Left renal pelvis (tissue), 4 donors: Measurements from ENCODE around the gene DAGLB. TPM values are rescaled to one million over a fixed set of nuclear protein-coding genes. Genes with fewer than 3 reads are reported as not detected.

ENCODE experiments used
- DNase-seq, 4 donors: peaks; one replicate each; pipeline ENCODE4 v3.0.0-alpha.2; 2013; ENCODE audit warnings: low read depth in 4 of 4, low spot score in 3 of 4
- polyA plus RNA-seq, 4 donors: library from polyadenylated mRNA; unstranded; fragments of 120-200 nt; gene quantifications; one replicate each; pipeline ENCODE4 v1.2.1, GENCODE V29; 2013; ENCODE audit not compliant: insufficient read length in 4 of 4

Gene DAGLB
- polyA plus RNA-seq, 4 donors, result 10.6 to 21.0 (median 14.5) TPM

DNA sequence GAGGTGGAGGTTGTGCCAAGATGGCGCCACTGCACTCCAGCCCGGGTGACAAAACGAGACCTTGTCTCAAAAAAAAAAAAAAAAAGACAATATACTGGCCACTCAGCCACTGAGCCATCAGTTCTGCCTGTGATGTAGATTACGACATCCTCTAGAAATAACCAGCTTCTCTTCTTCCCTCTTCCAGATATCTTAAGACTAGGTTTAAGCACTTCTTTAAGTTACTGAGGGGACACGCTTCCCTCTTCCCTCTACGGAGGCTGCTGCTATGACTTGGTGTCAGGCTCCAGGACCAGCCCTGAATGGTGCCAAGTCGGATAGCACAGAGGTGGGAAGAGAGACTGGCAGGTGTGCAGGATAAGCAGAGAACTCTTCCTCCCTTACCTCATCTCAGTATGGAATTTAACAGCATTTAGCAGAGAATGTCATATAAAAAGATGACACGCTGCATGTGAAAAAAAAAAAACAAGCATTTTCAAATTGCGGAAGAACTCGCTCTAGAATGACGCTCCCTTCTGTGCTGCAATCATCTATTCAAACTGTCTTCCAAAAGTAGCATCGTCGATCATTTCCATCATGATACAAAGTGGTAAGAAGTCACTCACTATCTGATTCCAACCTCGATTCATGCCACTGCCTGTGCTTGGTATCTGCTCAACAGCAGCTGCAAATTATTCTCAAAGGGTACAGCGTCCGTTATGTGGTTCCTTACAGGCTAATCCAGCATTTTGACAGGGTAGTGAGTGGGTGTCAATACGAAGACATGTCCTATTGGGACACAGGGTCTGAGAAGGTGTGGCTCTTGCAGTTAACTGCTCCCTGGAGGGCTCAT is 13.8 kb downstream of the DAGLB start:
- no peak for DNase-seq

DNA sequence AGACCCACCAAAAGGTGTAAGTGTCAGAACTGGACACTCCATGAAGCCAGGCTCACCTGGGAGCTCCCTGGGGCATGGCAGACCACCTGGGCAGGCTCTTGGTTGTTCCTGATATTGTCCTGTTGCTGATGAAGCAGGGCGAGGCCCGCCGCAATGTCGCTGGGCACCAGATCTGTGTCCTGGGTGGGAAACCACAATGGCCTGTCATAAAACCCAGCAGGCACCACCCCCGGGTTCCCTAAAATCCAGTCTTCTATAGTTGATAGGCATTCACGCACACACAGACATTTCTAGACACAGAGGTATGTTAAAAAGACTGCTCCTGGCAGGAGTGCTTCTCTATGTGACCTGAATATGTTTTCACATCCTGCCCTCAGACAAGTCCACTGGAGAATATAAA is 15.0 kb downstream of the DAGLB start:
- DNase-seq, result no peak

GRCh38 chr7:6430974-6431373 is 16.8 kb downstream of the DAGLB start:
- DNase-seq, result no peak

GRCh38 chr7:6430271-6430940 is 17.3 kb downstream of the DAGLB start:
- no peak for DNase-seq

DNA sequence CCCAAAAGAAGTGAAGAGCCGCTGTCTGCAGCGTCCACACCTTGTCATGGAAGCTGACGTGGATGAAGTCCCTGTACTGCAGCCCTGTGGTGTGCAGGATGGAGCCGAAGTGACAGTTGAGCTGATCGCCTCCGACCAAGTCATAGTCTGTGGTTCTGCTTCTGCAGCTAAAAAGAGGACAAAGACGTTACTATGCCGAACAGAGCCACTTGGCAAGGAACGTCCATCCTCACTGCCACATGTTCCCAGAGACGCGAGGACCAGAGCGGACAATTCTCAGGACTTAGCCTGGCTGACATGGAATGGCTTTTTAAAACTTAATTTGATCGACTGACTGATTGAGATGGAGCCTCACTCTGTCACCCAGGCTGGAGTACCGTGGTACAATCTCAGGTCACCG is 21.8 kb downstream of the DAGLB start:
- no peak for DNase-seq

DNA sequence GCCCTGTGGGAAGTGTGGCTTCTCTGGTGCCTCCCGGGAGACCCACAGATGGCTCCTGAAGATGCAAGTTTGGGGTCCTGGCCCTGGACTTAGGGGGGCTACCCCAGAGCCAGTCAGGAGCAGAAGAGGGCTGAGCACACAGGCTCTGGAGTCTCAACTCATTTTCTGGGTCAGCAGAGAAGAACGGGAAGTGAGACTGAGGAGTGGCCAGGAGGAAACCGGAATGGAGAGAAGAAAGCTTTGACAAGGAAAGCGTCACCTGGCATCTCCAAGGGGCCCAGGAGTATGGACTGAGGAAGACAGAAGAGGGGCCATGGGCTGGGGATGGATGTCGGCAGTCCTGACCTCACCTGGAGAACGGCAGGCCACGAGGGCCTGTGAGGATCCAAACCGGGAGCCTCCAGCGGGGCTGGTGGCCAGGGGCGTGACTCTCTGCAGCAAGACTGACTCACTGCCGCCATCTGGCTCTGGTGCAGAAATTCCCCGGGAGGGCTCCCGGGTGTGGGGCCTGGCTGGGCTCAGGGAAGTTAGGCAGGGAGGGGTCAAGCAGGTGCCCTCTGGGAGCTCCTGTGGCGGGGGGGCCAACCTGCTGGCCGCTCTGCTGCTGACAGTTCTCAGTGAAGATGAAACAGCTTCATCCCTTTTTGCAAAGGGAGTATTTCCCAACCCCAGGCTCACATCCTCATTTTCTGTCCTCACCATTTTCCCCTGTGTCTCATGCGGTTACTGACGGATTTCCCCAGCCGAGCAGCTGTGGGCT is 23.6 kb downstream of the DAGLB start:
- no peak for DNase-seq

- DNase-seq, result no peak
Observed at GRCh38 chr7:6422926-6423632, 24.7 kb downstream of the DAGLB start.

GRCh38 chr7:6422095-6422494 is 25.7 kb downstream of the DAGLB start:
- DNase-seq, result no peak

DNA sequence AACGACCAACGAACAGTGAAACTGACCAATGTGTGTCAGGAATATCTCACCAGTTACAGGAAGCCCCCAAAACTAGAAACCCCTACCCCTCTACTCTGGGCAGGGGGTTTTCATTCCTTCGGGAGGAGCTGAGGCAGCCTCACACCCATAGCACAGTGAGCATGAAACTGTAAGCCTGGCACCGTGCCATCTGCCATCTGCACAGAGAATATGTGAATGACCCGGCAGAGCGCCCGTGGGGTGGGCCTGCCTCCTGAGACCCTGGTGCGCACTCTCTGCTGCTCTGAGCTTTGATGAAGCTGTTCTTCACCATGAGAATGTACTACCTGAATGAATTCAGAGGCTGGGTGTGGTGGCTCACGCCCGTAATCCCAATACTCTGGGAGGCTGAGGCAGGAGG is 27.1 kb downstream of the DAGLB start:
- DNase-seq, result no peak

DNA sequence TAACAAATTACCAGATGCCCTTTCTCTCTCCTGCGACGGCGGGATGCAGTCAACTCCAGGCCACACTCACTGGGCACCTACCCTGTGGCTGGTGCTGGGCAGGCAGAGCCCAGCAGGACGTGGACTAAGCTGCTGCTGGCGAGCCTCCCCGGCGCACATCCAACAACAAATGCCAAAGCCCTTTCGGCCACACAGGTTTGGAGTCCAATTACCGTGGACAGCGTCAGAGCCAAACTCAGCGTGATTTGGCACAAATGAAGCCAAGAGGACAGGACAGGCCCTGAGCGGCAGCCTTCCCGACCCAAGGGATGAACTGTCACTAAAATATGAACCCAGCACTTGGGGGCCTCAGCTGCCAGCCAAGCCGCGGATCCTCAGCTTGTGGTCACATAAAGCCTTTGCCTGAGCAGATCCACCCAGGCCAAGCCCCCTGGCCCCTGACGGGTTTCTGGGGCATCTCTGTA is 28.4 kb downstream of the DAGLB start:
- no peak for DNase-seq

GRCh38 chr7:6417408-6417807 is 30.3 kb downstream of the DAGLB start:
- DNase-seq, result no peak

DNA sequence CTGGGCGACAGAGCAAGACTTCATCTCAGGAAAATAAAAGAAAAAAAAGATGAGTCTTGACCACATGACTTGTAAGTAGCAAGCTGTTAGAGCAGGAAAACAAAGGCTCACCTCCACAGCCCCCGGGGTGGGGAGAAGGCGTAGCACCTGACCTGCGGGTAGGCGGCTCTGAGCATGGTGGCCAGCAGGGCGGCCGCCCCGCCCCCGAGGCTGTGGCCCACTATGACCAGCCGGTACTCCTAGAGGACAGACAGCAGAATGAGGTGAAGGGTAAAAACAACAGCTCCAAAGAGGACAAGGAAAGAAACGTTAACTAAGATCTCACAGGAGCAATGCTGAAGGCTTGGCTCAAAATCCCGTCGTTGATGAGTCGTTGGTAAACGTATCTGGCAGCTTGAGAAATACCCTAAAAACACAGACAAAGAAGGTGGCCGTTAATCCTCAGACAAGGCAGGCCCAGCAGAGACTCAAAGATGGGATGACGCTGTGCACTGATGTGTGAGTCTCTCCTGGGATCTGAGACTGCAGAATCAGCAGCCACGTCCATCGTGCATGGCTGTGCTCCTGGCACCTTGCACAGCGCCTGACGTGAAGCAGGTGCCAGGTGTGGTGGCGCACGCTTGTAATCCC is 31.1 kb downstream of the DAGLB start:
- no peak for DNase-seq

- DNase-seq, result no peak
Observed at GRCh38 chr7:6413637-6414036, 34.1 kb downstream of the DAGLB start.

- no peak for DNase-seq
Observed at GRCh38 chr7:6409944-6410693, 37.6 kb downstream of the DAGLB start.

GRCh38 chr7:6409091-6409490 is 38.7 kb downstream of the DAGLB start:
- no peak for DNase-seq

DNA sequence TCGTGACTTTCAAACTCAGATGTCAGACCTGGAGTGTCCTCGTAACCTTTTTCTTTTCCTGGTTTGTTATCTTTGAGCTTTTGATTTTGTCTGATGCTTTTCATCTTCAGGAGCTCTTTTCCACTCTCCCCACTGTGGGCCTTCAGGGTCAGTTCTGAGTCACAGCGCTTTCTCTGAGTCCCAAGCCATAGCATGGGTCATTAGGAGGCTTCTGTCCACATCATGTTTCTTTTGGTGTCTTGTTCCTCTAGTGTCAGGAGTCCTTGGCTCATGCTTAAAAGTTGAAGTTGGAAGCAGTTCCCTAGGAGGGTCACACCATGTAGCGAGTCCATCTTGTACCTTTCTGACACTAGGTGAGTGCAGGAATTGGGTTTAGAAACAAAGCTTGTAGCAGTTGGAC is 40.3 kb downstream of the DAGLB start:
- DNase-seq, result no peak

DNA sequence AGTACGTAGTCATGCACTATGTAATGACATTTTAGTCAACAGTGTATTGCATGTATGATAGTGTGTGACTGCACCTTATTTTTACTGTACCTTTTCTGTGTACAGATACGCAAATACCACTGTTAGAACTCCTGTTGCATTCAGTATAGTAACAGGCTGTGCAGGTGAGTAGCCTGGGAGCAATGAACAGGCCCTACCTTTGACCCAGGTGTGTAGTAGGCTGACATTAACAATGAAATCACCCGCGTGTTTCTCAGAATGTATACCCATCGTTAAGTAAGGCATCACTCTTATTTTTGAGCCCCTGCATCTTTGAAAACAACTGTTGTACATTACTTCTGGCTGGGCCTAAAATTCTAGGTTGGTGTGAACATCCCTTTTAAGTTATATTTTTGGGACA is 41.6 kb downstream of the DAGLB start:
- DNase-seq, result no peak

GRCh38 chr7:6403907-6404306 is 43.8 kb downstream of the DAGLB start:
- DNase-seq, result no peak

GRCh38 chr7:6402741-6403140 is 45.0 kb downstream of the DAGLB start:
- DNase-seq, result no peak

DNA sequence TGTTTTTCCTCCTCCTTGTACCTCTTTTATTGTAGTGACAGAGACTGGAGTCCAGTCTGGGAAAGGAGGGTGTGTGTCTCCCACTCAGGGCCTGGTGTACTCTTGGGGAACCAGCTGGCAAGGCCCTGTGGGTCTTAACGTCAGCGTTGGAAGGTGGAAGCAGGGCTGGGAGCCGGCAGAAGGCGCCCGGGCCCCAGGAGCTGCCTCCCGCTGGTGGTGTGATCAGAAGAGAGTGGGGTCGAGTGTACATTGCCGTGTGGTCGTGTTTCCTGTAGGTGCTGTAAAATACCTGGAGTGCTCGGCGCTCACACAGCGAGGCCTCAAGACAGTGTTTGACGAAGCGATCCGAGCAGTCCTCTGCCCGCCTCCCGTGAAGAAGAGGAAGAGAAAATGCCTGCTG is 45.7 kb downstream of the DAGLB start:
- no peak for DNase-seq
